Forelimb muscle (tissue), 1 donor: Measurements from ENCODE around the gene CINP. TPM values are rescaled to one million over a fixed set of nuclear protein-coding genes. Genes with fewer than 3 reads are reported as not detected.
A peak's percentile ranks its signal among the peaks of the same experiment; 100 is the strongest.
"Not testable (repeated sequence)": the region's sequence is repeated elsewhere in the genome, so short reads cannot be mapped to it uniquely, and the experiment has no call there.

Source experiments
- DNase-seq: peaks from one replicate; pipeline ENCODE4 v3.0.0-alpha.2; 2013; ENCODE audit warnings: low read depth
- polyA plus RNA-seq: library from polyadenylated mRNA; unstranded; fragments of 120-200 nt; gene quantifications from one replicate; pipeline ENCODE4 v1.2.1, GENCODE V29; 2013; ENCODE audit not compliant: insufficient read length

CINP gene
- polyA plus RNA-seq, 1 donor: 31.8 TPM

DNA sequence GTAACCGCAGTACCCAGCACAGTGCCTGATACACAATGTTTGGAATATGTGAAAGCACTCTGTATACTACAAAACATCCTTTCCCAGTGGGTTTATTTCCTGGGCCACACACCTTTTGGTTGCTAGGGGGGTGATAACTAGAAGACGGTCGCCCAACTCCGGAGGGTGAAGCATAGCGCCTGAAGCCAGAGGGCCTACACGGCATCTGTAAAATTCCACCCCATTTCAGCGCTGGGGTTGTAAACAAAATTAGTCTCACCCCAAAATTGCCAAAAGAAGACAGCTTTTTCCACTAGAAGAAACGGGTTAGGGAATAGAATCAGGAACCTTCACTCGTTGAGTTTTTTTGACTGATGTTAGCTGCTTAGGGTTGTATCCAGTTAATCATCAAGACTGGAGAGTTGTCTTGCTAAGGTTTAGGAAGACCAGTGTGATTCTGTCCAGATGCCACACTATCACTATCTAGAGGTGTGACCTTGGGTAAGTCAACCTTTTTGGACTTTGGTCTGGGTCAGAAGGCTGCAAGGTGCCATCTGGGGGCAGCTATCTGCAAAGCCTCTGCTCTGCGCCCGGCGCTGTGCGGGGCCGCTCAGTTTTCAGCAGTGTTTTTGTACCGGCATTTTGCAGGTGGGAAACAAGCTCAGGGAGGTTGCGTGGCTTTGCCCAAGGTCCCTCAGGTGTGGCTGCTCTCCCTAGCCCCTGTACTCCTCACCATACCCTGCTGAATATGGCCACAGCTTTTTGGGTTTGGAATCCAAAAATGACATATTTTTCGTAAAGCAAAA, 41.8 kb downstream of the CINP start:
- no peak for DNase-seq

- no peak for DNase-seq
These were observed 42.5 kb downstream of the CINP start for GRCh38 chr14:102320033-102320660.

DNA sequence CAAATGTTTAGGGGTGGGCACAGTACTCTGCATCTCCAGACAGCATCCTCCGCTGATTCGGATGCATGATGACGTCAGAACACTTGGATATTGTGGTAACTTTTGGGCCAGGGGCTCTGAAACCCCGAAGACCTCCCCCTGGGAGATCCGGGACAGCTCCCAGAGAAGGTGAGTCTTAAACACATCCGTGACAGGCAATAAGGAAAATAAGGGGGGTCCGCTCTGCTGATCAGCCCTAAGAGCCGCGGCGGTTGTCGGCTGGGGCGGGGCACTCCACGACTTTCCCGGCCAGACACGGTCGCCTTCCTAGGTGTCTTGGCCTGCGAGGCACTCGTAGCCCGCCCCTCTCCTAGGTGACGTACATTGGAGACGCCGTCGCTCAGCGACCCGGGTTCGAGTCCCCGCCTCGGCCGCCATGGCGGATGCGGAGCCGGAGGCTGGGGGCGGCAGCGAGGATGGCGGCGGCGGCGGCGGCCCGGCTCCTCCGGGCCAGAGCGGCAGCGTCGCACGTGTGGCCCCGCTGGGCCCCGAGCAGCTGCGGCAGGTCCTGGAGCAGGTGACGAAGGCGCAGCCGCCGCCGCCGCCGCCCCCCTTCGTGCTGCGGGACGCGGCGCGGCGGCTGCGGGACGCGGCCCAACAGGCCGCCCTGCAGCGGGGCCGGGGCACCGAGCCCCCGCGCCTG, 43.2 kb downstream of the CINP start, which contains the start of gene ZNF839:
ZNF839 (plus strand) TSS at position 396 of the 682 bp plus-strand sequence; CDS start at position 416, 20 bp downstream.
- peak; percentile 67 for DNase-seq

DNA sequence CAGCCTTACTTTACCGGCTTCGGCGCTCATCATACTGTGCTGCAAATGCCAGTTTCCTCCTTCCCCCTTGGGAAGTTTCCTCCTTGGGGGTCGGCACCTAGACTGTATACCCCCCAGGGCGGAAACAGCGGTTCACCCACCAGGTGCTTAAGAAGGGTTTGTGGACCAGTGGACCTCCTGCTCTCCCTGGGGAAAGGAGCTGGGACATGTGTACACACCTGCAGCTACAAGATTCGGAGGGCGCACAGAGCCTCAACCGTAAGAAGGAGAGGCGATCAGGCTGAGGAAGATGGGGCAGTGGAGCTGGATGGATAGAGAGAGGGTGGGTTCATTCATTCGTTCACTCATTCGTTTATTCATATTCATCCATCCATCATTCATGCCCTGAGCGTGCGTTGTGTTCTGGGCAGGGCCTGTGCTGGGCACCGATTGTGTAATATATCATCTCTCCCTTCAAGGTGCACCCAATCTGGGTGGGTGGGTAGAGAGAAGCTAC, 43.9 kb downstream of the CINP start:
- no peak for DNase-seq

- no peak for DNase-seq
These were observed 45.0 kb downstream of the CINP start for GRCh38 chr14:102317564-102318248.

- peak; percentile 70 for DNase-seq
These were observed 45.7 kb downstream of the CINP start for GRCh38 chr14:102316743-102317563.

- peak; percentile 47 for DNase-seq
These were observed 46.4 kb downstream of the CINP start for GRCh38 chr14:102316338-102316742.

DNA sequence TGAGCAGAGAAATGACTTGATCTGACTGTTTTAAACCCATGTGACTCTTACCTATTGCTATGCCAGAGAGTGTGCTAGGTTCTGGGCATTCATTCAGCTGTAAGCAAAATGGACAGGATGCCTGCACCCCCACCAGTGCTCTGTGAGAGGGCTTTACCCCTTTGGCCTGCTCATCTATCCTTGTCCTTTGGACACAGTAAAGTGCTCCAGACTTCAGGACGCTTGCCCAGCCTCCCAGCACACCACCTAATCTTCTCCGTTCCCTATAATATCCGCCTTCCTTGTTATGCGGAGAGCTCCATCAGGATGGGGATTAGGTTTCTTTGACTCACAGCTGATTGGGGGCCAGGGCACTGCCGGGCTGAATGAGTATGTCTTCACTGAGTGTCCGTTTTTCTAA, 47.6 kb downstream of the CINP start:
- DNase-seq: no peak

- DNase-seq: no peak
These were observed 48.3 kb downstream of the CINP start for GRCh38 chr14:102314242-102315011.

- DNase-seq: peak; percentile 92
These were observed 57.8 kb downstream of the CINP start, which contains the start of gene MOK for GRCh38 chr14:102304611-102305506. MOK (minus strand) TSS chr14:102305164; CDS start chr14:102304968, 196 bp downstream.

DNA sequence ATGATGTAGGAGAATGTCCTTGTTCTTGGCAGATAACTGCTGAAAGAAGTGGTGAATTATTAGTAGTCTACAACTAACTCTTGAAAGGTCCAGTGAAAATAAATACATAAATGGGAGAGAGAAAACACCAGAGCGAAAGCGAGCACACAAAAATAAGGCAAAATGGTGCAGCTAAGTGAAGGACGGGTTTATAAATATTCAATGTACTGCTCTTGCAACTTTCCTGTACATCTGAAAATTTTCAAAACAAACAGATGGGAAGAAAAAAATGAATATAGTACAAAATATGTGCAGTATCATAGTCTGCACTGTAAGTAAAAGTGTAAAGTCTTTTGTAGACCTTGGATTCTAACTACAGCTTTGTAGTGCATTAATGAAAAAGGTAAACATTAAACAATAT, 59.0 kb downstream of the CINP start:
- no peak for DNase-seq

- DNase-seq: not testable (repeated sequence)
These were observed 64.2 kb downstream of the CINP start for GRCh38 chr14:102298303-102299070.

Other genes starting within 250 kb of the CINP start
- 23.2 TPM for gene WDR20, start 223.0 kb downstream of the CINP start, polyA plus RNA-seq
- gene MOK, start 57.7 kb downstream of the CINP start, polyA plus RNA-seq: 8.6 TPM
- gene ZNF839, start 43.1 kb downstream of the CINP start, polyA plus RNA-seq: 11.6 TPM
- 12.1 TPM for gene TECPR2, start 51 bp upstream of the CINP start, polyA plus RNA-seq
- 26.4 TPM for gene ANKRD9, start 146.9 kb upstream of the CINP start, polyA plus RNA-seq
- gene RCOR1, start 229.8 kb upstream of the CINP start, polyA plus RNA-seq: 23.6 TPM